Heart left ventricle (tissue), 13 donors: ENCODE measurements around the gene SRC.

Experiments used
- POLR2A ChIP-seq, 2 donors: fragments of 450-650 bp; IDR thresholded peaks; one replicate each; pipeline ENCODE4 v1.6.1; 2017; ENCODE audit warnings: antibody characterized with exemption in 2 of 2, mild to moderate bottlenecking in 2 of 2, moderate library complexity in 2 of 2
- TF ChIP-seq, protein P1 (sequence below), 12 donors: fragments of 200-600 bp; sonication (generic) in 4 of 12; IDR thresholded peaks; one replicate each; pipeline versions ENCODE4 v1.5.0 to v1.8.0; 2018 to 2022; ENCODE audit warnings: antibody characterized with exemption in 12 of 12, mild to moderate bottlenecking in 5 of 12
- donor health status: ischemic (EF 13 %, LVEDD 7.1; RV severe dilation, severe dysfunction).
- donor health status: DM: no; HTN: yes; CAD: no.
- donor health status: DM: no; HTN: no; CAD: no.
- donor health status: ischemic (EF 25% LVEDD 6.9; RV normal size, moderate dysfunction).
- donor health status: ischemic (EF 25% LVEDD 5.7; RV mildly dilated, moderate dysfunction).
- donor health status: ischemic (EF 35%, LVEDD 5.7; RV mildly dilated, moderate dysfunction).
- donor health status: nonischemic (EF 11% LVEDD 7.7; RV severe dilation, severe dysfunction).
- donor health status: DM: yes; HTN: yes; CAD: no.
- donor health status: PGD.
- donor health status: ischemic (EF 29% LVEDD 5.4; RV normal size, mild dysfunction).
- donor health status: nonischemic (EF 23%, LVEDD 6.1; RV moderate dilation, normal function).

DNA sequence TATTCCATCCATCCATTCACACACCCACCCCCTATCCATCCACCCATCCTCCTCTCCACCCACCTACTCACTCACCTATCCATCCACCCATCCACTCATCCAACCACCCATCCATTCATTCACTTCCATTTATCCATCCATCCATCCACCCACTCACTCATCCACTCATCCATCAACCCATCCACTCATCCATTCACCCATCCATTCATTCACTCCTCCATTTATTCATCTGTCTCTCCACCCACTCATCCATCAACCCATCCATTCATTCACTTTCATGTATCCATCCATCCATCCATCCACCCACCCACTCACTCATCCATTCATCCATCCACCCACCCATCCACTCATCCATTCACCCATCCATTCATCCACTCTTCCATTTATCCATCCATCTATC, 84.1 kb downstream of the SRC start:
- TF ChIP-seq, protein P1, sequence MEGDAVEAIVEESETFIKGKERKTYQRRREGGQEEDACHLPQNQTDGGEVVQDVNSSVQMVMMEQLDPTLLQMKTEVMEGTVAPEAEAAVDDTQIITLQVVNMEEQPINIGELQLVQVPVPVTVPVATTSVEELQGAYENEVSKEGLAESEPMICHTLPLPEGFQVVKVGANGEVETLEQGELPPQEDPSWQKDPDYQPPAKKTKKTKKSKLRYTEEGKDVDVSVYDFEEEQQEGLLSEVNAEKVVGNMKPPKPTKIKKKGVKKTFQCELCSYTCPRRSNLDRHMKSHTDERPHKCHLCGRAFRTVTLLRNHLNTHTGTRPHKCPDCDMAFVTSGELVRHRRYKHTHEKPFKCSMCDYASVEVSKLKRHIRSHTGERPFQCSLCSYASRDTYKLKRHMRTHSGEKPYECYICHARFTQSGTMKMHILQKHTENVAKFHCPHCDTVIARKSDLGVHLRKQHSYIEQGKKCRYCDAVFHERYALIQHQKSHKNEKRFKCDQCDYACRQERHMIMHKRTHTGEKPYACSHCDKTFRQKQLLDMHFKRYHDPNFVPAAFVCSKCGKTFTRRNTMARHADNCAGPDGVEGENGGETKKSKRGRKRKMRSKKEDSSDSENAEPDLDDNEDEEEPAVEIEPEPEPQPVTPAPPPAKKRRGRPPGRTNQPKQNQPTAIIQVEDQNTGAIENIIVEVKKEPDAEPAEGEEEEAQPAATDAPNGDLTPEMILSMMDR (IDR thresholded peaks at IDR 0.05) = no peak
- TF ChIP-seq POLR2A (IDR thresholded peaks at IDR 0.05) = no peak
